ENCODE measurements around the gene ADGRB2.

Gene ADGRB2

GRCh38 chr1:31697369-31697984 lies 66.7 kb downstream of the ADGRB2 start:
- no peak for DNase-seq

GRCh38 chr1:31696242-31696641 lies 67.9 kb downstream of the ADGRB2 start:
- DNase-seq, result no peak

- DNase-seq, result no peak
Measured at GRCh38 chr1:31695327-31695726, 68.8 kb downstream of the ADGRB2 start.

GRCh38 chr1:31694964-31695313 lies 69.2 kb downstream of the ADGRB2 start:
- DNase-seq, result no peak

GRCh38 chr1:31694069-31694963 lies 69.8 kb downstream of the ADGRB2 start:
- DNase-seq, result no peak

- DNase-seq, result no peak
Measured at GRCh38 chr1:31693231-31693630, 70.9 kb downstream of the ADGRB2 start.

- DNase-seq, result no peak
Measured at GRCh38 chr1:31691951-31692350, 72.2 kb downstream of the ADGRB2 start.

GRCh38 chr1:31691446-31691845 lies 72.7 kb downstream of the ADGRB2 start:
- no peak for DNase-seq

- no peak for DNase-seq
Measured at GRCh38 chr1:31690921-31691320, 73.2 kb downstream of the ADGRB2 start.

GRCh38 chr1:31689854-31690253 lies 74.3 kb downstream of the ADGRB2 start:
- no peak for DNase-seq

- no peak for DNase-seq
Measured at GRCh38 chr1:31689379-31689778, 74.8 kb downstream of the ADGRB2 start.

- no peak for DNase-seq
Measured at GRCh38 chr1:31688233-31688918, 75.8 kb downstream of the ADGRB2 start.

GRCh38 chr1:31687601-31688000 lies 76.5 kb downstream of the ADGRB2 start:
- DNase-seq, result no peak

- no peak for DNase-seq
Measured at GRCh38 chr1:31685795-31686194, 78.3 kb downstream of the ADGRB2 start.

GRCh38 chr1:31683997-31684396 lies 80.1 kb downstream of the ADGRB2 start:
- DNase-seq, result no peak

- no peak for DNase-seq
Measured at GRCh38 chr1:31681415-31681814, 82.7 kb downstream of the ADGRB2 start.

GRCh38 chr1:31679676-31680230 lies 84.4 kb downstream of the ADGRB2 start:
- DNase-seq, result no peak

- no peak for DNase-seq
Measured at GRCh38 chr1:31679091-31679490, 85.0 kb downstream of the ADGRB2 start.

GRCh38 chr1:31678681-31679080 lies 85.5 kb downstream of the ADGRB2 start:
- no peak for DNase-seq

GRCh38 chr1:31677949-31678348 lies 86.2 kb downstream of the ADGRB2 start:
- no peak for DNase-seq

- no peak for DNase-seq
Measured at GRCh38 chr1:31677401-31677800, 86.7 kb downstream of the ADGRB2 start.
